ENCODE results near the gene CNBD2.

DNA sequence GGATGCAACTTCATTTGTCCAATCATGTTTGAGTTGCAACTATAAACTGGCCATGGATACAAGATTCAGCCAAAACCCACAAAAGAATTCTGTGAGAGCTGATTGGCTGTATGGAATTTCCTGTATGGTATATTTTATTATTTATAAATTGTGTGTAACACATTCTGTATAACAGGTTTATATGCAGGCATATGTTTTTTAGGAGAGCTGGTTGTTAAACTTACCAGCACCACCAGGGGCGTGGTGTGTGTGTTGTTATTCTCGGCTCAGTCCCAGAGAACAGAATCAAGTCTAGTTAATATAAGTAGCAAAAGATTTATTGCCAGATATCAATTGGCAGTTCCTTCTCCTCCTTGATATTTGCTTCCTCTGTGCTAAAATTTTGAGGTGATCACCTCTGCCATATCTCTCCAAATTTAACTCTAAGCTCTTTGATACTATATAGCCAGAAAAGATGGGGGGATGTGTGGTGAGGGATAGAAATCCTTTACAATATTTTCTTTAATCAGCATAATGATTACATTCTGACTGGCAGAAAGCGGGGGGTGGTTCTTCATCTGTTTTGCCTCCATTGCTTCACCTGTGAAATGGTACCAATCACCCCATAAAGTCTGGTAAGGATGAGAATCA, 22.9 kb downstream of the CNBD2 start:
- TF ChIP-seq EZH2 (IDR thresholded peaks at IDR 0.05) (no peak), POLR2AphosphoS5 (IDR thresholded peaks at IDR 0.05; ENCODE audit: borderline replicate concordance, low read depth, low read length) (no peak), FOXP2 (optimal IDR thresholded peaks at IDR 0.05; ENCODE audit: control extremely low read depth, extremely low read length, insufficient read depth) (no peak)
